Loucy (cell line): Measurements from ENCODE around the gene SH2B2.

Source experiments
- H2AFZ ChIP-seq: fragments of 200-600 bp; sonication (generic); 2 replicates; pipeline ENCODE4 v1.6.0; 2016; ENCODE audit warnings: antibody characterized with exemption, mild to moderate bottlenecking, low read length, moderate library complexity
- H3F3A ChIP-seq: fragments of 200-600 bp; 2 replicates; pipeline ENCODE4 v1.6.0; 2016; ENCODE audit warnings: antibody characterized with exemption, low read depth, mild to moderate bottlenecking
- H3K27me3 ChIP-seq: fragments of 200-600 bp; sonication (generic); 2 replicates; pipeline ENCODE4 v1.6.1; 2014; ENCODE audit warnings: low read length, mild to moderate bottlenecking; ENCODE audit not compliant: insufficient read depth, poor library complexity, severe bottlenecking
- H3K36me3 ChIP-seq: fragments of 200-600 bp; sonication (generic); 2 replicates; pipeline ENCODE4 v1.6.1; 2016; ENCODE audit warnings: low read length; ENCODE audit not compliant: insufficient read depth
- H3K4me1 ChIP-seq: fragments of 200-600 bp; sonication (generic); 2 replicates; pipeline ENCODE4 v1.5.1; 2014; ENCODE audit warnings: low read length, mild to moderate bottlenecking; ENCODE audit not compliant: insufficient read depth, poor library complexity, severe bottlenecking
- H3K4me2 ChIP-seq: fragments of 200-600 bp; sonication (generic); 2 replicates; pipeline ENCODE4 v1.6.0; 2014; ENCODE audit warnings: antibody characterized with exemption, low read length, low read depth, mild to moderate bottlenecking; ENCODE audit not compliant: poor library complexity, severe bottlenecking
- H3K4me3 ChIP-seq: fragments of 200-600 bp; sonication (generic); 2 replicates; pipeline ENCODE4 v1.5.1; 2014; ENCODE audit warnings: low read length, mild to moderate bottlenecking, mixed read lengths; ENCODE audit not compliant: poor library complexity, severe bottlenecking
- H3K79me2 ChIP-seq: fragments of 200-600 bp; sonication (generic); 2 replicates; pipeline ENCODE4 v1.6.1; 2014; ENCODE audit warnings: low read length; ENCODE audit not compliant: insufficient read depth
- H3K9ac ChIP-seq: fragments of 200-600 bp; sonication (generic); 2 replicates; pipeline ENCODE4 v1.6.0; 2014; ENCODE audit warnings: mild to moderate bottlenecking, low read depth, low read length, moderate library complexity; ENCODE audit not compliant: poor library complexity, severe bottlenecking
- H3K9me2 ChIP-seq: fragments of 200-600 bp; sonication (generic); replicated peaks from 2 replicates; pipeline ENCODE4 v1.6.1; 2016; ENCODE audit warnings: low read depth, low read length, mixed read lengths
- H3K9me3 ChIP-seq: fragments of 200-600 bp; sonication (generic); 2 replicates; pipeline ENCODE4 v1.6.1; 2014; ENCODE audit warnings: mild to moderate bottlenecking, antibody characterized with exemption, low read length, low read depth; ENCODE audit not compliant: insufficient read depth
- H4K20me1 ChIP-seq: fragments of 200-600 bp; sonication (generic); 2 replicates; pipeline ENCODE4 v1.6.0; 2014; ENCODE audit warnings: antibody characterized with exemption, low read length, mild to moderate bottlenecking; ENCODE audit not compliant: insufficient read depth, poor library complexity, severe bottlenecking
- CTCF ChIP-seq: fragments of 200-600 bp; sonication (generic); conservative IDR thresholded peaks from 2 replicates; pipeline ENCODE4 v1.5.1; 2014; ENCODE audit warnings: mild to moderate bottlenecking, antibody characterized with exemption, low read length
- EZH2phosphoT487 ChIP-seq: fragments of 200-600 bp; IDR thresholded peaks from 2 replicates; pipeline ENCODE4 v1.6.1; 2018; ENCODE audit warnings: antibody characterized with exemption, mild to moderate bottlenecking, moderate library complexity, borderline replicate concordance

The SH2B2 gene

GRCh38 chr7:102305414-102306268 is 19.0 kb downstream of the SH2B2 start:
- H3K4me1 ChIP-seq: peaks cover 23% of the 10 kb centered on the region
- H3K4me2 ChIP-seq: no peak overlapping the region
- no peaks in the 10 kb centered on the region for H3K27me3 ChIP-seq
- no peak overlapping the region for H2AFZ ChIP-seq
- no peaks in the 10 kb centered on the region for H3K9me2 ChIP-seq
- no peaks in the 10 kb centered on the region for H3K9me3 ChIP-seq
- no peak overlapping the region for H3K4me3 ChIP-seq
- no peak for TF ChIP-seq CTCF
- TF ChIP-seq EZH2phosphoT487: no peak
- H3K36me3 ChIP-seq: no peaks in the 10 kb centered on the region
- H3K9ac ChIP-seq: no peak overlapping the region
- H4K20me1 ChIP-seq: no peaks in the 10 kb centered on the region
- no peaks in the 10 kb centered on the region for H3F3A ChIP-seq
- H3K79me2 ChIP-seq: no peaks in the 10 kb centered on the region

GRCh38 chr7:102306916-102307677 is 20.4 kb downstream of the SH2B2 start:
- no peaks in the 10 kb centered on the region for H3F3A ChIP-seq
- H3K4me2 ChIP-seq: peak overlapping the region; percentile 48
- H2AFZ ChIP-seq: peak overlapping the region; percentile 8; the same call in 1 of the 2 replicates
- no peak for TF ChIP-seq EZH2phosphoT487
- no peak for TF ChIP-seq CTCF
- H3K9me2 ChIP-seq: no peaks in the 10 kb centered on the region
- H3K36me3 ChIP-seq: no peaks in the 10 kb centered on the region
- H4K20me1 ChIP-seq: no peaks in the 10 kb centered on the region
- H3K4me1 ChIP-seq: peaks cover 23% of the 10 kb centered on the region
- no peaks in the 10 kb centered on the region for H3K27me3 ChIP-seq
- H3K9me3 ChIP-seq: no peaks in the 10 kb centered on the region
- H3K9ac ChIP-seq: peak overlapping the region; percentile 63
- H3K79me2 ChIP-seq: no peaks in the 10 kb centered on the region
- H3K4me3 ChIP-seq: peak overlapping the region; percentile 49

GRCh38 chr7:102310414-102310815 is 23.7 kb downstream of the SH2B2 start:
- Histone ChIP-seq H3K27me3 (no peaks in the 10 kb centered on the region), H2AFZ (no peak overlapping the region), H4K20me1 (no peaks in the 10 kb centered on the region), H3F3A (no peaks in the 10 kb centered on the region), H3K9me3 (no peaks in the 10 kb centered on the region), H3K4me1 (peaks cover 18% of the 10 kb centered on the region), H3K9ac (no peak overlapping the region), H3K4me3 (no peak overlapping the region), H3K9me2 (no peaks in the 10 kb centered on the region), H3K4me2 (no peak overlapping the region), H3K79me2 (no peaks in the 10 kb centered on the region), H3K36me3 (no peaks in the 10 kb centered on the region)
- TF ChIP-seq CTCF: no peak
- no peak for TF ChIP-seq EZH2phosphoT487
